Stimulated activated CD4-positive, alpha-beta T cell treated with anti-CD3 and anti-CD28 coated beads, Interleukin-12 subunit alpha, Interleukin-12 subunit beta, amount 100 ng/mL, for 24 hours (primary cell): ENCODE results near the gene PIP5KL1.
A peak's percentile ranks its signal among the peaks of the same experiment; 100 is the strongest.

ENCODE experiments used
- DNase-seq, 2 experiments: peaks; one replicate each; pipeline ENCODE4 v3.0.0-alpha.2; 2020; ENCODE audit warnings: low read depth in 2 of 2

Gene PIP5KL1

GRCh38 chr9:127968042-127968441, 37.5 kb upstream of the PIP5KL1 start:
- DNase-seq, result no peak

GRCh38 chr9:127967151-127967809, 36.7 kb upstream of the PIP5KL1 start:
- DNase-seq, result no peak

GRCh38 chr9:127966416-127967150, 36.0 kb upstream of the PIP5KL1 start:
- no peak for DNase-seq

GRCh38 chr9:127965953-127966352, 35.4 kb upstream of the PIP5KL1 start:
- no peak for DNase-seq

- DNase-seq, result no peak
Measured at GRCh38 chr9:127963359-127964064, 32.9 kb upstream of the PIP5KL1 start.

GRCh38 chr9:127963041-127963358, 32.4 kb upstream of the PIP5KL1 start:
- no peak for DNase-seq

- no peak for DNase-seq
Measured at GRCh38 chr9:127962278-127962677, 31.7 kb upstream of the PIP5KL1 start.

GRCh38 chr9:127961613-127962155, 31.1 kb upstream of the PIP5KL1 start:
- no peak for DNase-seq

- no peak for DNase-seq
Measured at GRCh38 chr9:127961155-127961490, 30.5 kb upstream of the PIP5KL1 start.

GRCh38 chr9:127960410-127961154, 30.0 kb upstream of the PIP5KL1 start:
- DNase-seq, result no peak

- DNase-seq, result no peak
Measured at GRCh38 chr9:127959841-127960409, 29.3 kb upstream of the PIP5KL1 start.

GRCh38 chr9:127959398-127959797, 28.8 kb upstream of the PIP5KL1 start:
- no peak for DNase-seq

- no peak for DNase-seq
Measured at GRCh38 chr9:127958728-127959127, 28.2 kb upstream of the PIP5KL1 start.

- peak; percentile 72 to 82 for DNase-seq
Measured at GRCh38 chr9:127955294-127956015, 24.9 kb upstream of the PIP5KL1 start.

- no peak for DNase-seq
Measured at GRCh38 chr9:127954831-127955293, 24.3 kb upstream of the PIP5KL1 start.

GRCh38 chr9:127953768-127954505, 23.4 kb upstream of the PIP5KL1 start:
- DNase-seq, result no peak

GRCh38 chr9:127953154-127953553, 22.6 kb upstream of the PIP5KL1 start:
- DNase-seq, result no peak

- no peak for DNase-seq
Measured at GRCh38 chr9:127950513-127951289, 20.1 kb upstream of the PIP5KL1 start.

- DNase-seq, result no peak
Measured at GRCh38 chr9:127949827-127950512, 19.4 kb upstream of the PIP5KL1 start.
